DOHH2 (cell line): ENCODE data around the gene SCAP.

Experiments
- H3F3A ChIP-seq: fragments of 200-600 bp; sonication (generic), shearing (Covaris generic); 2 replicates; pipeline ENCODE4 v1.6.0; 2016; ENCODE audit warnings: antibody characterized with exemption, mild to moderate bottlenecking; ENCODE audit not compliant: control insufficient read depth, insufficient read depth
- H3K27ac ChIP-seq: fragments of 200-600 bp; sonication (generic); 2 replicates; pipeline ENCODE4 v1.5.1; 2014; ENCODE audit warnings: low read depth, mild to moderate bottlenecking, low read length, moderate library complexity
- H3K27me3 ChIP-seq: fragments of 200-600 bp; sonication (generic); 2 replicates; pipeline ENCODE4 v1.6.1; 2014; ENCODE audit warnings: mild to moderate bottlenecking, low read length, mixed read lengths; ENCODE audit not compliant: control insufficient read depth
- H3K36me3 ChIP-seq: fragments of 200-600 bp; sonication (generic); 2 replicates; pipeline ENCODE4 v1.6.1; 2014; ENCODE audit warnings: mild to moderate bottlenecking, low read length, moderate library complexity, mixed read lengths; ENCODE audit not compliant: control insufficient read depth
- H3K4me1 ChIP-seq: fragments of 200-600 bp; sonication (generic); 2 replicates; pipeline ENCODE4 v1.6.1; 2014; ENCODE audit warnings: mild to moderate bottlenecking, low read length, mixed read lengths; ENCODE audit not compliant: control insufficient read depth
- H3K4me2 ChIP-seq: fragments of 200-600 bp; sonication (generic); 2 replicates; pipeline ENCODE4 v1.6.0; 2014; ENCODE audit warnings: mild to moderate bottlenecking, low read length, moderate library complexity
- H3K4me3 ChIP-seq: fragments of 200-600 bp; sonication (generic); 2 replicates; pipeline ENCODE4 v1.5.1; 2014; ENCODE audit warnings: mild to moderate bottlenecking, low read length, mixed read lengths
- H3K79me2 ChIP-seq: fragments of 200-600 bp; sonication (generic); 2 replicates; pipeline ENCODE4 v1.6.1; 2014; ENCODE audit warnings: mild to moderate bottlenecking, low read length, mixed read lengths; ENCODE audit not compliant: control insufficient read depth
- H3K9me2 ChIP-seq: fragments of 200-600 bp; sonication (generic); replicated peaks from 2 replicates; pipeline ENCODE4 v1.6.1; 2014; ENCODE audit warnings: mild to moderate bottlenecking, low read length, mixed read lengths; ENCODE audit not compliant: control insufficient read depth
- H3K9me3 ChIP-seq: fragments of 200-600 bp; sonication (generic); 2 replicates; pipeline ENCODE4 v1.6.1; 2014; ENCODE audit warnings: antibody characterized with exemption, low read length, mixed read lengths; ENCODE audit not compliant: control insufficient read depth, insufficient read depth
- H4K20me1 ChIP-seq: fragments of 200-600 bp; sonication (generic); 2 replicates; pipeline ENCODE4 v1.6.0; 2014; ENCODE audit warnings: low read depth, mild to moderate bottlenecking, antibody characterized with exemption, low read length, moderate library complexity; ENCODE audit not compliant: control insufficient read depth, insufficient read depth
- CTCF ChIP-seq: fragments of 200-600 bp; sonication (generic); IDR thresholded peaks from one replicate; pipeline ENCODE4 v1.5.1; 2014; ENCODE audit warnings: antibody characterized with exemption, mild to moderate bottlenecking, low read depth, low read length; ENCODE audit not compliant: poor library complexity, severe bottlenecking
- EZH2phosphoT487 ChIP-seq: fragments of 200-600 bp; sonication (generic); IDR thresholded peaks from 2 replicates; pipeline ENCODE4 v1.6.1; 2017; ENCODE audit warnings: borderline replicate concordance, mild to moderate bottlenecking, antibody characterized with exemption, low read length, moderate library complexity, mixed read lengths

SCAP gene

GRCh38 chr3:47475570-47476329 is at the start of gene SCAP:
Gene SCAP, minus strand, starts transcription at chr3:47475941. Its CDS starts 32,948 bp downstream, at chr3:47442993.
- H3K4me3 ChIP-seq: peak within 1 kb of the TSS; percentile 97
- no peaks in the 10 kb centered on the region for H3K27me3 ChIP-seq
- H3K4me2 ChIP-seq: peak within 1 kb of the TSS; percentile 83
- peaks cover 25% of the 10 kb centered on the region for H3K4me1 ChIP-seq
- no peaks in the 10 kb centered on the region for H4K20me1 ChIP-seq
- TF ChIP-seq CTCF: peak; percentile 84
- no peak for TF ChIP-seq EZH2phosphoT487
- H3K9me2 ChIP-seq: no peaks in the 10 kb centered on the region
- H3K9me3 ChIP-seq: no peaks in the 10 kb centered on the region
- H3K79me2 ChIP-seq: peaks cover 49% of the 10 kb centered on the region
- peaks cover 10% of the 10 kb centered on the region for H3K36me3 ChIP-seq
- H3K27ac ChIP-seq: peak within 1 kb of the TSS; percentile 16; the same call in 1 of the 2 replicates
- H3F3A ChIP-seq: no peaks in the 10 kb centered on the region

GRCh38 chr3:47523310-47524073 is 47.8 kb upstream of the SCAP start:
- Histone ChIP-seq H3F3A (no peaks in the 10 kb centered on the region), H3K27me3 (0 out of 2 replicates have a peak, but pooled peaks cover 3% of the 10 kb centered on the region), H3K9me3 (no peaks in the 10 kb centered on the region), H4K20me1 (no peaks in the 10 kb centered on the region), H3K79me2 (no peaks in the 10 kb centered on the region), H3K27ac (no peak overlapping the region), H3K4me3 (no peak overlapping the region), H3K4me1 (peaks cover 8% of the 10 kb centered on the region), H3K4me2 (no peak overlapping the region), H3K9me2 (no peaks in the 10 kb centered on the region), H3K36me3 (no peaks in the 10 kb centered on the region)
- no peak for TF ChIP-seq EZH2phosphoT487
- TF ChIP-seq CTCF: no peak

GRCh38 chr3:47522082-47522987 is 46.6 kb upstream of the SCAP start:
- Histone ChIP-seq H3K27me3 (0 out of 2 replicates have a peak, but pooled peaks cover 3% of the 10 kb centered on the region), H3K9me2 (no peaks in the 10 kb centered on the region), H3K4me2 (peak overlapping the region; percentile 19; the same call in 1 of the 2 replicates), H3K27ac (no peak overlapping the region), H3K9me3 (no peaks in the 10 kb centered on the region), H4K20me1 (no peaks in the 10 kb centered on the region), H3K36me3 (no peaks in the 10 kb centered on the region), H3K4me1 (peaks cover 8% of the 10 kb centered on the region), H3F3A (no peaks in the 10 kb centered on the region), H3K4me3 (no peak overlapping the region), H3K79me2 (no peaks in the 10 kb centered on the region)
- TF ChIP-seq CTCF (peak; percentile 86), EZH2phosphoT487 (no peak)
